ENCODE data around the gene ZNF554.
A peak's percentile ranks its signal among the peaks of the same experiment; 100 is the strongest.

The ZNF554 gene

GRCh38 chr19:2827840-2828489 lies 8.3 kb downstream of the ZNF554 start:
- DNase-seq (ENCODE audit: low read depth) = no peak

GRCh38 chr19:2834294-2834871 lies 14.7 kb downstream of the ZNF554 start:
- DNase-seq (ENCODE audit: low read depth) = no peak

- no peak for DNase-seq (ENCODE audit: low read depth)
These were observed 17.8 kb downstream of the ZNF554 start for GRCh38 chr19:2837430-2837829.

GRCh38 chr19:2840794-2841791 lies 21.4 kb downstream of the ZNF554 start, which contains the start of gene ZNF555:
Gene ZNF555 (plus strand): TSS chr19:2841475. CDS start chr19:2841573, 98 bp downstream.
- peak; percentile 98 for DNase-seq (ENCODE audit: low read depth)

GRCh38 chr19:2841855-2842574 lies 22.3 kb downstream of the ZNF554 start:
- DNase-seq (ENCODE audit: low read depth) = no peak

- no peak for DNase-seq (ENCODE audit: low read depth)
These were observed 25.4 kb downstream of the ZNF554 start for GRCh38 chr19:2845107-2845506.

- no peak for DNase-seq (ENCODE audit: low read depth)
These were observed 26.7 kb downstream of the ZNF554 start for GRCh38 chr19:2846180-2846894.

GRCh38 chr19:2847507-2847906 lies 27.8 kb downstream of the ZNF554 start:
- no peak for DNase-seq (ENCODE audit: low read depth)

- DNase-seq (ENCODE audit: low read depth) = no peak
These were observed 28.9 kb downstream of the ZNF554 start for GRCh38 chr19:2848616-2849015.

- DNase-seq (ENCODE audit: low read depth) = no peak
These were observed 30.7 kb downstream of the ZNF554 start for GRCh38 chr19:2850256-2850925.

- no peak for DNase-seq (ENCODE audit: low read depth)
These were observed 32.9 kb downstream of the ZNF554 start for GRCh38 chr19:2852598-2852997.

- no peak for DNase-seq (ENCODE audit: low read depth)
These were observed 33.4 kb downstream of the ZNF554 start for GRCh38 chr19:2853015-2853606.

GRCh38 chr19:2854849-2855248 lies 35.2 kb downstream of the ZNF554 start:
- no peak for DNase-seq (ENCODE audit: low read depth)

GRCh38 chr19:2856457-2857050 lies 36.9 kb downstream of the ZNF554 start:
- no peak for DNase-seq (ENCODE audit: low read depth)

GRCh38 chr19:2858864-2859263 lies 39.2 kb downstream of the ZNF554 start:
- no peak for DNase-seq (ENCODE audit: low read depth)

GRCh38 chr19:2863816-2864215 lies 44.1 kb downstream of the ZNF554 start:
- DNase-seq (ENCODE audit: low read depth) = no peak

- no peak for DNase-seq (ENCODE audit: low read depth)
These were observed 45.8 kb downstream of the ZNF554 start for GRCh38 chr19:2865334-2866100.

GRCh38 chr19:2866495-2867024 lies 46.9 kb downstream of the ZNF554 start:
- no peak for DNase-seq (ENCODE audit: low read depth)

All from activated gamma-delta T cell treated with anti-CD3 and anti-CD28 coated beads, Interleukin-2, amount 50 U/mL, for 16 hours (primary cell).